HG03354 (cell line): ENCODE data around the gene CPNE4.

Experiments
- ATAC-seq: cut with Tn5 transposase; IDR thresholded peaks from one replicate; pipeline ENCODE4 v1.9.1; 2021; ENCODE audit warnings: mild to moderate bottlenecking; ENCODE audit not compliant: unreplicated experiment, poor library complexity, severe bottlenecking

Gene CPNE4

DNA sequence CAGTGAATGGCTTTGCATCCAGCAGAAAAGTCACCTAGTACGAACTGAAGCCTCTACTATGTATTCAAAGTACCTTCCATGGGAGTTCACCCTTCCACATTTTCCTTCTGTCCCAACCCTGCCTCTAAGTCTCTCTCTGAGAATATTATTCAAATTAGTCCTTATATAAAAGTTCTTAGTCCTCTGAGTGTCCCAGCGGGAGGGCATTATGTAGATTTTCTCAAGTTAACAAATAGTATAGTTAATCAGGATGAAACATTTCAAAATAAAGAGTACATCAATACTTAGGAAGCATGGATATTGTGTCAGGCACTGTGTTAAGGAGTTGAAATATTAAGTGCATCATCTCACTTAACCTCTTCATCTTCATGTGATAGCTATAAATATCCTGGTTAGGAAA lies 223.3 kb downstream of the CPNE4 start:
- ATAC-seq = no peak

DNA sequence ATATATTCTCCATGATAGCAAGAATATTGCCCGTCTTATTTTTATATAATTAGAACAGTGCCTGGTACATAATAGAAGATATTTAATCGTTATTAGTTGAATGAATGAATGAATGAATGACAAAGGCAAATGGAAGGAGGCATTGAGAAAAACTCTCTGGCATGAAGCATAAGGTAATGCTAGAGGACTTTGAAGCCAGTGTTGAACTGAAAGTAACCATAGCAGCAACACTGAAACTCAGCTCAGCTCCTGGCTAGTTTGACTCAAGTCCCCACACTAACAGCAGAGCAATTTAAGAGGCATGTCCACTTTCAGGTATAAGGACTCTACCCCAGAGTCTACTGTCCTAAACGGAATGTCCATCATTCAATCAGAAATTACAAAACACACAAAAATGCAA lies 227.0 kb downstream of the CPNE4 start:
- peak; percentile 88 for ATAC-seq

DNA sequence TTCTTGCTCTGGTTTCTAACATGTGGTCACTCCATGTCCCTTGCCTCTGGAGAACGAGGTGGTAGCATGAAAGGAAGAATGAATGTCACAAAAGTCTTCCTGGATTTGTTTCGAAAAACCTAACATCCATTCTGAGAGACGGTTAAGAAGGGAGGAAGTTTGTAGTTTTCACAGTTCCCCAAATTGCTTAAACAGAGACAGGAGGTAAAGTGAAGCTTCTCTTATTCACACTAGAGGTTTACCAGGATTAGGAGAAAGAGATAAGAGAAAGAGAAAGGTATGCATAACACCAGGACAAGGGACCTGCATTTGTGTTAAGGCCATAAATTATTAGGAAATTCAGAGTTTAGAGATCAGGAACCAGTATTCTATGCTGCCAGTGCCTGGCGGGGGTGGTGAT lies 228.1 kb downstream of the CPNE4 start:
- ATAC-seq = no peak

DNA sequence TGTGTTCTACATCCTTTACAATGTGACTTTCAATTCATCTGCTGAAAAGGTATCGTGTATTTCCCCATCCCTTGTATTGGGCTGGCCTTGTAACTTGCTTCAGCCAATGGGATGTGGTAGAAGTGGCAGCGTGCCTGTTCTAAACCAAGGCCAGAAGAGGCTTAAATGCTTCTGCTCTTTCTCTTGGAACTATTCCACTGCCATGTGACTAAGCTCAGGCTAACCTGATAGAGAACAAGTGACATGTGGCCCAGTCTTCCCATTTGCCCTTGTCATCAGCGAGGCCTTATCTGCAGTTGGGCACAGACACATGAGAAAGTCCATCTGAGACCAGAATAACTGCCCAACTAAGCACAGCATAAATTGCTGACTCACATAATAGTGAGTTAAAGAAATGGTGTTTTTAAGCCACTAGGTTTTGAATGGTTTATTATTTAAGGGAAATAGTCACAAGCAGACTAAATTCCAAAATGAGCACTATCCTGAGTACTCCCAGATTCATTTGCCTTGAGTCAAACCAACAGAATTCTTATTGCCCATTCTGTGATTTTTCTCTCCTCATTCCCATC lies 230.2 kb downstream of the CPNE4 start:
- ATAC-seq = no peak

DNA sequence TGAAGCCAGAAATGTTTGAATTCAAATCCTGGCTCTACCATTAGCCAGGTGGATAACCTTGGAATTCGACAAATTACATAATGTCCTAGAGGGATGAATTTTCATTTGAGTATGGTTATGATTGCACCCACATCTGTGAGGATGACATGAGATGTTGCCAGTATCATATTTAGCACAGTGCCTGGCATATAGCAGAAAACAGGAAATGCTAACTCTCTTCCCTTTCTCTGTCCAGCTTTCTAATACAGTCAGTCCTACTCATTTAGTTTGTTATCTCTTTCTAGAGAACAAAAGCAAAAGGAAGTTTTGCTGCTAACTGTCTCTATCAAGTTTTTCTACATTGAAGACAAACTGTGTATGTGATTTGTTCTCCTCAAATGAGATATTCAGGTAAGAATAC lies 231.7 kb downstream of the CPNE4 start:
- no peak for ATAC-seq

DNA sequence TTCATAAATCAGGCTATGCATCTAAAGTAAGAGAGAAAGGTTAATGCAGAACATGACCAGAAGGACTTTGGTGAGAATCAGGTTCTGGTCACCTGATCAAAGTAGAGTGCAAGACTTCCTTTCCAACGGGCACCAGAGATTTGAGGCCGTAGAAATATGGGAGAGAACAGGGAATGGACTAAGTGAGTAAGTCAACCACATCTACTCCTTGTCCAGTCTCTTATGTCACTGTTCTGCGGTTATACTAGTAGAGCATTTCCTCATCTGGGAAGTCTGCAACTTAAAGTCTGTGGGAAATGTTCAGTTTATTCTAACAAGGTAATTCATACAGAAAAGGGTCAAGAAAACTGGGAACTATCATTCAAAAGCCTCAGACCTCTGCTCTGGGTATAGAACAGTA lies 232.8 kb downstream of the CPNE4 start:
- no peak for ATAC-seq

DNA sequence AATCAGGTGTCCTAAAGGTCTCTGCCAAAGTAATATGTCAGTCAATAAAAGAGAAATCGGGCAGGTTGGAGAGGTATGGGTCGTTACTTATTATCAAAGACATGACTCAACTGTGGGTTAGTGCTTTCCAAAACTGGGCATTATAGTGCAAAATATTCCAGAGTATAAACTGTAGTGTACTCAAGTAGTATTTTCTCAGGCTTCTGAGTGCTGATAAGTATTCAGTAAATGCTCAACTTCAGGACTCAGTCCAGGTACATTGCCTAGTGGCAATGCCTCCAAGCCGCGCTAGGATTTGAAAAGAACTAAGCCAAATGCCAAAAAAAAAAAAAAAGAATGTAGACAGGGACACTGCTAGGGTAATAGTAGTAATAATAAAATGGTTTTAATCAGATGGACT lies 233.2 kb downstream of the CPNE4 start:
- no peak for ATAC-seq

DNA sequence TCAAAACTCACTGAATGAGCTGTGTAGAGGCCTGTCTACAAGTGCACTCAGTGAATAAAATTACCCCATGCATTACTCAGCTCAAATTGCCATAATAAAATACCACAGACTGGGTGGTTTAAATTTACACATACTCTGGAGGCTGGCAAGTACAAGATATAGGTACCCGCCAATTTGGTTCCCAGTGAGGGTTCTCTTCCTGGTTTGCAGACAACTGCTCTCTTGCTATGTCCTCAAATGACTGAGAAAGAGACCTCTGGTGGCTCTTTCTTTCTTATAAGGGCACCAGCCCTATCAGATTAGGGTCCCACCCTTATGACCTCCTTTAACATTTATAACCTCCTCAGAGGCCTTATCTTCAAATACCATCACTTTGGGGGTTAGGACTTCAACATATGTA lies 237.0 kb downstream of the CPNE4 start:
- ATAC-seq = no peak

DNA sequence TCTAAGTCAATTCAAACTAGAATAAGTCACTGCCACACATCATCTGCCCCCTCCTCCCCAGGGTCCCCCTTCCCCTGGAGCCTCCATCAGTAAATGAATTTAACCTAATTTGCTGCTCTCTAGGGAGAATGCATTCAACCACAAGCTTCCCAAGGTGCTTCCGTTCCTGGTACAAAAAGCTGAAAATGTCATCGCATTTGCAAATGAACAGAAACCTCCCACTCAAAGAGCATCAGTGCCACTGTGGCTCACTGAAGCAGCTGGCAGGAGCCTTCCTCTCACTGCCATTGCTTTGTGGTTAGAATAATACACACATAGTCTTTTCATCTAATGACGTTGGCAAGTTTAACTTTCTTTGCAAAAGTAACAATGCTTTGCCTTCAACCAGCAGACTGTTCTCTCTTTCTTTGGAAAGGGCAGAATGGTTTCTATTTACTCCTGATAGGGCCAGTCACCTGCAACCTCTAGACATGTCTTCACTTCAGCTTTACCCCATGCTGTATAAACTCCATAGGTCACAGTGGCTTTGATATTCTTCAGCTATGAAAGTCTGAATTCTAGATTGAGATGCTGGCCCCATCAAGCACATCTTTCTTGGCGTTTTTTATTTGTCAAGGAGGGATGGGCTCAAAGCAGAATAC lies 238.1 kb downstream of the CPNE4 start:
- ATAC-seq = peak; percentile 66

DNA sequence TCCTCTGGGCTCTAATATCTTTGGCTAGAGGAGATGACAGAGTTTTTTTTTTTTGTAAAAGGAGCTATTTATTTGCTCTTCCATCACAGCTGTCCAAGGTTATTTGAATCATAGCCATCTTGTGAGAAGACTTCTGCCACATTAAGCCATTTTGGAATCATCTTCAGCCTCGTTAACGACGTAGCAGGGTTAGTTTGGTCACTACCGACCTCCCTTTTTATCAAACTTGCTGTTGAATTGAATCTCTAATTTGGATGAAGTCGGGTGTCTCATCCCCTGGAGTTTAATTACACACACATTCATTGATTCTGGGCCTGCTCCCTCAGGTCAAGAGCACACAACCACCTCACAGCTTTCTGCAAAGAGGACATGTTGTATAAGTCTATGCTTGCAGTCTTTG lies 238.7 kb downstream of the CPNE4 start:
- no peak for ATAC-seq

DNA sequence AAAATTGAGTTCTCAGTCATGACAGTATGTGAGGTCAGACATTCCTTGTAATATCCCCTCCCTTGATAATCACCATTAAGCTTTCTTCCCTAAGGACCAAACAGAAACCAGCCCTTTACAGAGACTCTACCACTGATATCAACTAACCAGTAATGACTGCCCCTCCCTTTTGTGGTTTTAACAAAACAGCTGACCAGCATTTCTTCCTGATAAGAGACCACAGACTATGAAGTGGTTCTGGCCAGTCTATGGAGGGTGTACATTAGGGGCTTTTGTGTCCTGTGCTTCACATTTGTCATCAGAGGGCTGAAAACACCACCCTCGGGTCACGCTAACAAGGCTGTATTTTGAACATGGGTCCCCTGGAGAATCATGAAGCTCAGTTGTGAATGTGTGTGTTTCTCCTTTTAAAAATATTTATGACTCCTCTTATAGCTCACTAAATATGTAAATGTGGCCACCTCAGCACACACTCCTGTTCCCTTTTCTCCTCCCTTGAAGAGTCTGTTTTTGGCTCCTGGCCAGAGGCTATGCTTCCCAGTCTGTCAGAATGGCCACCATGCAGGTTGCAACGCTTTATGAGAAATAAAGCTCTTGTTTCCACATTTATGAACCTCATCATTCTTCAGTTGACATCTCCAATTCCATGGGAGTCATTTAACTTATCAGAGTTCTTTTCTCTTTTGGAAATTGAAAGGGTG lies 239.3 kb downstream of the CPNE4 start:
- ATAC-seq = peak; percentile 56

DNA sequence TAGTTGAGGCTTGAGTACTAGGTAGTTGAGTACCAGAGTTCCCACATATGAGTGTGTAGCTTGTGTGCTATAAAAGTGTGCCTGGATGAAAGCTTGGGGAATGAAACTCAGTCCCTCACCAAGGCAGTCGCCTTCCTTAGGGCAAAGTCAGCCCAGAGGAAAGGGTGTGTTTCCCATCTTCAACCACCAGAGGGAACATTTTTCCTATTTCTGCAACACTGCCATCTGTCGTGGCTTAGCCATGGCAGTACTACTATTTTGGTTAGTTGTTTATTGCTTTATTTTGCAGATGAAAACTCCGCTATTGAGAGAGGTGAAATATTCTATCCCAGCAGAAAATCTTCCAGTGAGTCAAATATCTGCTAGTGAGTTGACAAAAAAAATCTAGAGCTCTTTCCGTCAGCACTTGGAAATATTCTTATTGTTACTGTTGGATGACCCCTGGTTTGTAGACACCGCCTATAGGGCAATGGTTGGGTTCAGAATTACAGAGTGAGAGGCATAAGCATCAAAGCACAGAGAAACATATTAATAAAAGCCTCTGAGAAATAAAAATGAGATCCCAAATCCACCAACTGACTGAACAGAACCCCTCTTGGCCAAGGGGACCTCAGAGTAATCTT lies 239.9 kb downstream of the CPNE4 start:
- peak; percentile 75 for ATAC-seq

DNA sequence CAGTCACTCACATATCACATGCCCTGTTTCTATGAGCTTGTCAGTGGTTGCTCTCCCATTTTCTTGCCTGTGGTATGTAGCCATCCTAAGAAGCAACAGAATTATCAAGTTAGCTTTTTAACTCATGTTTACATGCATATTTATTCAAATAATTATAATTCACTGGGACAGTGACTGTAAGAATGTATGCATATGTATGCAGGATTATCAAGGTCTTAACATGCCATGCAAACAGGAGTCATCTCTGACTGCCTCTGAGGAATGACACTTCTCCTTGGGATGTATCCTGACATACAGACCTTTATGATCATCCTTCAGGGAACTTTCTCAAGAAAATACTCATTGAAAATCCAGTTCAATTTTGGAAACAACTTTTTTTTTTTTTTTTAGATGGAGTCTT lies 240.9 kb downstream of the CPNE4 start:
- ATAC-seq = no peak

DNA sequence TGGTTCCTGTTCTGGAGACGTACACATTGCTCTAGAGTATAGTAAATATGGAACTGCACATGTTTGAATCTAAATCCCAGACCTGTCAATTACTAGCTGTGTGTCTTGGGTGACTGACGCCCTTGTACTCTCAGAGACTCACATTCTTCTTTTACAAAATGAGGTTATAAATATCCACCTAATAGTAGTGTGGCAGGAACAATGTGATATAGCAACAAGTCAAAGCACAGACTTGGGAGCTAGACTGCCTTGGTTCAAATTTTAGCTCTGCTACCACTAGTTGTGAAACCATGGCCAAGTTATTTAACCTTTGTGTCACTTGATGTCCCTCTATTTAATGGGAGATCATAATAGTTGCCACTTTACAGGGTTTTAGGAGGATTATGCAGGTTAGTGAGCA lies 245.6 kb downstream of the CPNE4 start:
- ATAC-seq = no peak

DNA sequence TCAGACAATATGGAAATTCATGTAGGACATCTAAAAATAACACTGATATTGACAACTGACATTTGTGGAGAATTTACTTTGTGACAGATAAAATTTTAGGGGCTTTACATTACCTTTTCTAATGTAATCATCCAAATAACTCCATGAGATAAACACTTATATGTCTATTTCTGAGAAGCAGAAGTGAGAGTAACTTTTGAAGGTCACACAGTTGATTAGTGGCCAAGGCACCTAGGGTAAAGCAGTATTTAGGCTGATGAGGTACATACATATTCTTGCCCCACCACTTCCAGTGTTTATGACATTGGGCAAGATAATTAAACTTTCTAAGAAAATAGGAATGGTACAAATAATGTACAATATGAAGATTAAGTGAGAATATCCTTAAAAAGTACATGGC lies 248.4 kb downstream of the CPNE4 start:
- ATAC-seq = no peak

DNA sequence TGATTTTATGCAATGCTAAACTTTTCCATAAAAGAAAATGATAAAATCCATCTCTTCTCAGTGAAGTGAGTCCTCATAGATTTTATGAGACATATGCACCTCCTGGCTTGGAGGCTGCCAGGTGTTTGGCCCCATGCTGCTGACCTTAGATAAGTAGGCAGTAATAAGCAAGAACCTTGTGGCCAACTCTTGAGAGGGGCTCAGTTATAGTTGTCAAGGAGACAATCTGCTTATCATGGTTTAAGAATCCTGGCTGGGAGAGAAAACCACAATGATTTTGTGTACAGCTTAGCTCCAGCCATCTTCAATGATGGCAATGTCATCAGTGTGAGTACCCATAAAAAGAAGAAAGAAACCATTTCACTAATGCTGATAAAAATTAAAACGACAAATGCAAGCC lies 252.1 kb downstream of the CPNE4 start:
- no peak for ATAC-seq

DNA sequence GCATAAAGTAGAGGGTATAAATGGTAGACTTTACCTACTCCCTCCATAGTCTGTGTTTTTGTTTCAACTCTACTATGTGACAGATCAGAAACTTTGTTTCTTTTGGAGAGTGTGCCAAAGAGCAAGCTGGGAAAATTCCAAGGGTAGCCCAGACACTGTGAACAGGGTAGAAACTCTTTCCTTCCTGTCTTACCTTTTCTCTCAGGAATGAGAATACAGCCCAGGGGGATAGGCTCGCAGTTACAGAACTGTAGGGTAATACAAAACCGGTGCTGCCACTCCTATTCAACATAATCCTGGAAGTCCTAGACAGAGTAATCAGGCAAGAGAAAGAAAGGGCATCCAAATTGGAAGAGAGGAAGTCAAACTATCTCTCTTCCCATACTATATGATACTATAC lies 256.3 kb downstream of the CPNE4 start:
- no peak for ATAC-seq

DNA sequence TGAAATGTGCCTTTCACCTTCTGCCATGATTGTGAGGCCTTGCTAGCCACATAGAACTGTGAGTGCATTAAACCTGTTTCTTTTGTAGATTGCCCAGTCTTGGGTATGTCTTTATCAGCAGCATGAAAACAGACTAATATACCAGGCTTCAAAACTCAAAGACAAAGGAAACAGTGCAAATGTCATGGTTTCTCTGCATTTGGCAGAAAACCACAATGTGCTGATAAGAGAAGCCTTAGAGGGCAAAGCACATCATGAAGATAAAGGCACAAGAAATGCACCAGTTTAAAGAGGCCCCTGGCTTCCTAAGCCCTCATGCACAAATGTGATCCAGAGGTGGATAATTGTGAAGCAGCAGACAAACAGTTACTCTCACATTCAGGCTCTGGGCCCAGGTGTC lies 259.2 kb downstream of the CPNE4 start:
- ATAC-seq = no peak

DNA sequence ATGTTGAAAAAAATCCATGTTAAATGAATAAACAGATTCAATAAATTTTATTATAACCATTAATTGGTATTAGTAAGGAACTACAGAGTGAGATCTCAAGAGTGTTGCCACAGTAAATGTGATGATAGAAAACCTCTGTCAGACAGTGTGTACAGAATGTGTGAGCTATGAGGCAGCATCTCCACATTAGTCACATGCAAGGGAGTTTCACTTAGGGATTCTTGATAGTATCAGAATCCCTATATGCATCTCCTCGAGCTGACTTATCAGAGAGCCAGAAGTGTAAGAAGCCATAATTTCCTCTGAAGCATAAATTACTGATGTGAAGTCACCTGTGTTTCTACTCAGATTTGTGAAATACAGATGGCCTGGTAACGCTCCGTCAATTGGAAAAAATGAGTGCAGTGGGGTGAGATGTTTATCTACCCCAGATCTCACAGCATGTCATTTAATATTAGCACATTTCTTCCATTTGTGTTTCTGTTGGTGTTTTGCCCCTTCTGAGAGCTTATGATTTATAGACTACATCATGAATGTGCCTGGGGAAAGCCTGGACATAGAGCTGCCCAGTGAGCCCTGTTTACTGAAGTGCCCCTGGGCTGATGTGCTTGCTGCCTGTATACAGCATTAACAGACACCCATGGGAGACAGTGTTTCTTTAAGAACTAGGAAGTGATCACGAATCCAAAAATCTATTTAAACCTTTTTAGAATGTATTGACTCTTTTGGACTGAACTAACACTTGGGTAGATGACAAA lies 262.4 kb downstream of the CPNE4 start:
- no peak for ATAC-seq

DNA sequence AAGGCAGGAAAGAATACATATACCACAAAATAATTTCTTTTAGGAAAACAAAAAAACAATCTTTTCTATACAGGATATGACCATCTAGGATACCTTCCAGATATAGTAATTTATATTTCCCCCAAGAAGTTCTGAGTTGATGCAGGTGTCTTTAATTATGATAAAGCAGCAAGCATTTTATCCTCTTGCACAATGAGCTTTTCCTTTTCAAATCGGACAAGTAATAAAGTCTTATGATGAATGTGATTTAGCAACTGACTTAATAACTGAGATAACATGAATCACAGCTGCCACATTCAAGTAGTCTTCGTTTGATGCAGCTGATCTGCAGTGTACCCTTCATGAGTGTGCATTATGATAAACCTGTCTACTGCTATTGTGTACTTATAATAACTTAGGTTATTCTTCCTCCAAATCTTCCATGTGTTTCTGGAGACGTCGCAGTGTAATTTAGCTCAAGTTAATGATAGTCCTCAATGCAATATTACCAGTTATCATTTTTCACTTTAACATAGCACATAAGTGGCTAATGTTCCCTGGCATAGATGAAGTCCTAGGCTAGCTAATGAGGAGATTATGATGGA lies 271.7 kb downstream of the CPNE4 start:
- no peak for ATAC-seq
